WTC11 (cell line): ENCODE data around the gene UBE2J2.

Experiments used
- ATF3 ChIP-seq: sonication (generic); formaldehyde crosslinking; conservative IDR thresholded peaks from 2 replicates; pipeline ENCODE4 v1.8.1; 2022; ENCODE audit warnings: mild to moderate bottlenecking, missing genetic modification reagents
- CTCF ChIP-seq: fragments of 200-600 bp; IDR thresholded peaks from 2 replicates; pipeline ENCODE4 v1.8.0; 2022; ENCODE audit warnings: antibody characterized with exemption
- E2F1 ChIP-seq: sonication (generic); formaldehyde crosslinking; IDR thresholded peaks from 2 replicates; pipeline ENCODE4 v1.8.0; 2022; ENCODE audit warnings: mild to moderate bottlenecking, missing genetic modification reagents
- FOXK1 ChIP-seq: sonication (generic); formaldehyde crosslinking; IDR thresholded peaks from 2 replicates; pipeline ENCODE4 v1.8.0; 2022; ENCODE audit warnings: mild to moderate bottlenecking, moderate library complexity, missing genetic modification reagents
- FOXP4 ChIP-seq: sonication (generic); formaldehyde crosslinking; IDR thresholded peaks from 2 replicates; pipeline ENCODE4 v1.8.0; 2022; ENCODE audit warnings: mild to moderate bottlenecking, missing genetic modification reagents
- HMGXB4 ChIP-seq: sonication (generic); formaldehyde crosslinking; IDR thresholded peaks from 2 replicates; pipeline ENCODE4 v1.8.1; 2023; ENCODE audit warnings: mild to moderate bottlenecking, moderate library complexity, missing genetic modification reagents
- NFYB ChIP-seq: sonication (generic); formaldehyde crosslinking; conservative IDR thresholded peaks from 2 replicates; pipeline ENCODE4 v1.8.0; 2022; ENCODE audit warnings: low read depth, missing genetic modification reagents
- NR3C1 ChIP-seq: sonication (generic); formaldehyde crosslinking; conservative IDR thresholded peaks from 2 replicates; pipeline ENCODE4 v1.8.1; 2023; ENCODE audit warnings: low read depth, mild to moderate bottlenecking, missing genetic modification reagents
- PREB ChIP-seq: sonication (generic); formaldehyde crosslinking; IDR thresholded peaks from 2 replicates; pipeline ENCODE4 v1.8.1; 2022; ENCODE audit warnings: mild to moderate bottlenecking, missing genetic modification reagents, moderate library complexity, borderline replicate concordance
- USF2 ChIP-seq: sonication (generic); formaldehyde crosslinking; IDR thresholded peaks from 2 replicates; pipeline ENCODE4 v1.8.1; 2023; ENCODE audit warnings: mild to moderate bottlenecking, missing genetic modification reagents, moderate library complexity
- ZNF671 ChIP-seq: fragments of 250-450 bp; sonication (Bioruptor Pico); IDR thresholded peaks from 2 replicates; pipeline ENCODE4 v1.8.0; 2021; ENCODE audit warnings: mild to moderate bottlenecking

- no peak for TF ChIP-seq CTCF
- TF ChIP-seq NR3C1 (CRISPR knock-in tag): no peak
- no peak for TF ChIP-seq FOXP4
- no peak for TF ChIP-seq PREB (CRISPR knock-in tag)
- no peak for TF ChIP-seq FOXK1 (CRISPR knock-in tag)
- no peak for TF ChIP-seq USF2 (CRISPR knock-in tag)
- TF ChIP-seq HMGXB4: no peak
- TF ChIP-seq ZNF671 (CRISPR knock-in tag): no peak
- TF ChIP-seq E2F1 (CRISPR knock-in tag): no peak
- no peak for TF ChIP-seq NFYB (CRISPR knock-in tag)
- no peak for TF ChIP-seq ATF3
These were observed 18.8 kb upstream of the UBE2J2 start for GRCh38 chr1:1292442-1292779.
